Large intestine (tissue), 3 donors: ENCODE measurements around the gene MAPK8IP1. TPM values are rescaled to one million over a fixed set of nuclear protein-coding genes. Genes with fewer than 3 reads are reported as not detected.

Source experiments
- DNase-seq, 2 donors: peaks; one replicate each; pipeline versions ENCODE4 v3.0.0 to v3.0.0-alpha.2; 2013
- H3K27ac ChIP-seq: one replicate; pipeline ENCODE4 v1.5.1; 2013; ENCODE audit warnings: low read length
- H3K27me3 ChIP-seq: 2 replicates; pipeline ENCODE4 v1.6.1; 2013; ENCODE audit warnings: low read length; ENCODE audit not compliant: control insufficient read depth, insufficient read depth
- H3K36me3 ChIP-seq: 2 replicates; pipeline ENCODE4 v1.6.1; 2013; ENCODE audit warnings: low read length; ENCODE audit not compliant: control insufficient read depth, insufficient read depth
- H3K4me1 ChIP-seq: one replicate; pipeline ENCODE4 v1.6.1; 2013; ENCODE audit warnings: low read length; ENCODE audit not compliant: control insufficient read depth, insufficient read depth
- H3K4me3 ChIP-seq: one replicate; pipeline ENCODE4 v1.5.1; 2013; ENCODE audit warnings: low read length
- H3K9me3 ChIP-seq: one replicate; pipeline ENCODE4 v1.6.1; 2013; ENCODE audit warnings: mild to moderate bottlenecking, low read depth, low read length, moderate library complexity; ENCODE audit not compliant: control insufficient read depth
- WGBS: methylation state at CpG from one replicate; pipeline ENCODE4 v1.1.5; 2013; ENCODE audit warnings: low lambda C conversion rate; ENCODE audit not compliant: insufficient coverage; 5-methylcytosine and 5-hydroxymethylcytosine counted together
- polyA plus RNA-seq: library from polyadenylated mRNA; unstranded; fragments of 120-200 nt; gene quantifications from one replicate; pipeline ENCODE4 v1.2.1, GENCODE V29; 2013

MAPK8IP1 gene
- polyA plus RNA-seq, 1 donor = 9.0 TPM

- Histone ChIP-seq H3K36me3 (peaks cover 96% of the 10 kb centered on the region), H3K27me3 (no peaks in the 10 kb centered on the region), H3K4me1 (peaks cover 16% of the 10 kb centered on the region), H3K27ac (peak overlapping the region; percentile 70), H3K4me3 (no peak overlapping the region), H3K9me3 (no peaks in the 10 kb centered on the region)
- no CpG with 5 or more reads among the region's 5 CpGs for WGBS
- no peak for DNase-seq
Measured at GRCh38 chr11:45860348-45860747, 25.1 kb upstream of the MAPK8IP1 start.

GRCh38 chr11:45860764-45861510, 24.5 kb upstream of the MAPK8IP1 start:
- H3K9me3 ChIP-seq = no peaks in the 10 kb centered on the region
- H3K27me3 ChIP-seq = no peaks in the 10 kb centered on the region
- WGBS = 100% methylated on average over 3 of the region's 10 CpGs
- H3K4me3 ChIP-seq = no peak overlapping the region
- peak overlapping the region; percentile 70 for H3K27ac ChIP-seq
- H3K36me3 ChIP-seq = peaks cover 96% of the 10 kb centered on the region
- peaks cover 16% of the 10 kb centered on the region for H3K4me1 ChIP-seq
- no peak for DNase-seq

- no peak for DNase-seq
- H3K9me3 ChIP-seq = no peaks in the 10 kb centered on the region
- peaks cover 97% of the 10 kb centered on the region for H3K36me3 ChIP-seq
- no peak overlapping the region for H3K4me3 ChIP-seq
- H3K27me3 ChIP-seq = no peaks in the 10 kb centered on the region
- no peak overlapping the region for H3K27ac ChIP-seq
- peaks cover 2% of the 10 kb centered on the region for H3K4me1 ChIP-seq
Measured at GRCh38 chr11:45864041-45864440, 21.4 kb upstream of the MAPK8IP1 start.

GRCh38 chr11:45869551-45869950, 15.9 kb upstream of the MAPK8IP1 start:
- DNase-seq = no peak
- Histone ChIP-seq H3K36me3 (peaks cover 90% of the 10 kb centered on the region), H3K27ac (no peak overlapping the region), H3K9me3 (no peaks in the 10 kb centered on the region), H3K27me3 (no peaks in the 10 kb centered on the region), H3K4me3 (no peak overlapping the region), H3K4me1 (no peaks in the 10 kb centered on the region)
- WGBS = no CpG with 5 or more reads among the region's 12 CpGs

- DNase-seq = no peak
- Histone ChIP-seq H3K36me3 (peaks cover 87% of the 10 kb centered on the region), H3K27ac (no peak overlapping the region), H3K27me3 (no peaks in the 10 kb centered on the region), H3K9me3 (no peaks in the 10 kb centered on the region), H3K4me3 (no peak overlapping the region), H3K4me1 (no peaks in the 10 kb centered on the region)
- WGBS = no CpG with 5 or more reads among the region's 4 CpGs
Measured at GRCh38 chr11:45870706-45871105, 14.7 kb upstream of the MAPK8IP1 start.

- DNase-seq = no peak
- H3K27me3 ChIP-seq = no peaks in the 10 kb centered on the region
- H3K36me3 ChIP-seq = peaks cover 87% of the 10 kb centered on the region
- no peak overlapping the region for H3K4me3 ChIP-seq
- H3K27ac ChIP-seq = no peak overlapping the region
- H3K4me1 ChIP-seq = no peaks in the 10 kb centered on the region
- H3K9me3 ChIP-seq = no peaks in the 10 kb centered on the region
- no CpG with 5 or more reads among the region's 2 CpGs for WGBS
Measured at GRCh38 chr11:45871638-45872037, 13.8 kb upstream of the MAPK8IP1 start.

- no peaks in the 10 kb centered on the region for H3K9me3 ChIP-seq
- no peak for DNase-seq
- peaks cover 88% of the 10 kb centered on the region for H3K36me3 ChIP-seq
- no peak overlapping the region for H3K4me3 ChIP-seq
- H3K27me3 ChIP-seq = no peaks in the 10 kb centered on the region
- no peaks in the 10 kb centered on the region for H3K4me1 ChIP-seq
- no CpG with 5 or more reads among the region's 9 CpGs for WGBS
- no peak overlapping the region for H3K27ac ChIP-seq
Measured at GRCh38 chr11:45872651-45873356, 12.6 kb upstream of the MAPK8IP1 start.

- H3K4me1 ChIP-seq = no peaks in the 10 kb centered on the region
- no peak for DNase-seq
- H3K4me3 ChIP-seq = no peak overlapping the region
- H3K27me3 ChIP-seq = no peaks in the 10 kb centered on the region
- H3K36me3 ChIP-seq = peaks cover 79% of the 10 kb centered on the region
- H3K9me3 ChIP-seq = no peaks in the 10 kb centered on the region
- H3K27ac ChIP-seq = no peak overlapping the region
- no CpG with 5 or more reads among the region's 6 CpGs for WGBS
Measured at GRCh38 chr11:45876401-45876800, 9.1 kb upstream of the MAPK8IP1 start.

- no peak for DNase-seq
- no CpG with 5 or more reads among the region's 8 CpGs for WGBS
- no peaks in the 10 kb centered on the region for H3K4me1 ChIP-seq
- no peak overlapping the region for H3K27ac ChIP-seq
- no peaks in the 10 kb centered on the region for H3K27me3 ChIP-seq
- H3K4me3 ChIP-seq = no peak overlapping the region
- H3K36me3 ChIP-seq = peaks cover 79% of the 10 kb centered on the region
- no peaks in the 10 kb centered on the region for H3K9me3 ChIP-seq
Measured at GRCh38 chr11:45877221-45877620, 8.2 kb upstream of the MAPK8IP1 start.

GRCh38 chr11:45877845-45878244, 7.6 kb upstream of the MAPK8IP1 start:
- peaks cover 79% of the 10 kb centered on the region for H3K36me3 ChIP-seq
- H3K9me3 ChIP-seq = no peaks in the 10 kb centered on the region
- H3K4me1 ChIP-seq = no peaks in the 10 kb centered on the region
- H3K4me3 ChIP-seq = no peak overlapping the region
- DNase-seq = no peak
- H3K27ac ChIP-seq = no peak overlapping the region
- WGBS = no CpG with 5 or more reads among the region's 3 CpGs
- no peaks in the 10 kb centered on the region for H3K27me3 ChIP-seq
